Measurements from ENCODE around the gene CALHM1. TPM values are rescaled to one million over a fixed set of nuclear protein-coding genes. Genes with fewer than 3 reads are reported as not detected.

CALHM1 gene
- total and polyA plus RNA-seq, 2 experiments from 2014 or later: not detected

GRCh38 chr10:103466734-103467133, 8.0 kb upstream of the CALHM1 start:
- Histone ChIP-seq H3K36me3 (no peaks in the 10 kb centered on the region), H3K4me3 (no peak overlapping the region), H3K4me1 (ENCODE audit: low read depth) (no peaks in the 10 kb centered on the region), H3K27ac (no peak overlapping the region), H3K9me3 (ENCODE audit: low read depth) (no peaks in the 10 kb centered on the region), H3K27me3 (no peaks in the 10 kb centered on the region)
- no peak for TF ChIP-seq CTCF (IDR thresholded peaks at IDR 0.05; ENCODE audit: low read depth, low read length)
- DNase-seq (ENCODE audit: low read depth in 1 of 2, low spot score in 1 of 2): peak in 1 of 2 donors; percentile 36

GRCh38 chr10:103465411-103466179, 6.9 kb upstream of the CALHM1 start:
- Histone ChIP-seq H3K9me3 (ENCODE audit: low read depth) (no peaks in the 10 kb centered on the region), H3K27me3 (no peaks in the 10 kb centered on the region)

GRCh38 chr10:103463499-103463898, 4.8 kb upstream of the CALHM1 start:
- DNase-seq (ENCODE audit: low read depth in 1 of 2, low spot score in 1 of 2): peak in 1 of 2 donors; percentile 19

More at GRCh38 chr10:103465411-103466179, 6.9 kb upstream of the CALHM1 start:
- DNase-seq (ENCODE audit: low read depth in 1 of 2, low spot score in 1 of 2): no peak
- no peaks in the 10 kb centered on the region for H3K36me3 ChIP-seq
- no peak overlapping the region for H3K4me3 ChIP-seq
- no peak overlapping the region for H3K27ac ChIP-seq
- no peaks in the 10 kb centered on the region for H3K4me1 ChIP-seq (ENCODE audit: low read depth)
- TF ChIP-seq CTCF (IDR thresholded peaks at IDR 0.05; ENCODE audit: low read depth, low read length): no peak

GRCh38 chr10:103459615-103460014, 915 bp upstream of the CALHM1 start:
- no peaks in the 10 kb centered on the region for H3K27me3 ChIP-seq
- no peaks in the 10 kb centered on the region for H3K9me3 ChIP-seq (ENCODE audit: low read depth)
- no peak for DNase-seq (ENCODE audit: low read depth in 1 of 2, low spot score in 1 of 2)
- H3K27ac ChIP-seq: no peak overlapping the region
- H3K4me1 ChIP-seq (ENCODE audit: low read depth): no peaks in the 10 kb centered on the region
- TF ChIP-seq CTCF (IDR thresholded peaks at IDR 0.05; ENCODE audit: low read depth, low read length): no peak
- H3K36me3 ChIP-seq: no peaks in the 10 kb centered on the region
- no peak overlapping the region for H3K4me3 ChIP-seq

More at GRCh38 chr10:103463499-103463898, 4.8 kb upstream of the CALHM1 start:
- no peak for TF ChIP-seq CTCF (IDR thresholded peaks at IDR 0.05; ENCODE audit: low read depth, low read length)
- no peaks in the 10 kb centered on the region for H3K27me3 ChIP-seq
- no peak overlapping the region for H3K27ac ChIP-seq
- no peaks in the 10 kb centered on the region for H3K4me1 ChIP-seq (ENCODE audit: low read depth)
- H3K9me3 ChIP-seq (ENCODE audit: low read depth): no peaks in the 10 kb centered on the region
- no peaks in the 10 kb centered on the region for H3K36me3 ChIP-seq
- no peak overlapping the region for H3K4me3 ChIP-seq

- no peak for DNase-seq (ENCODE audit: low read depth in 1 of 2, low spot score in 1 of 2)
- no peaks in the 10 kb centered on the region for H3K4me1 ChIP-seq (ENCODE audit: low read depth)
- no peak overlapping the region for H3K4me3 ChIP-seq
- no peak for TF ChIP-seq CTCF (IDR thresholded peaks at IDR 0.05; ENCODE audit: low read depth, low read length)
- no peaks in the 10 kb centered on the region for H3K9me3 ChIP-seq (ENCODE audit: low read depth)
- no peaks in the 10 kb centered on the region for H3K27me3 ChIP-seq
- H3K36me3 ChIP-seq: no peaks in the 10 kb centered on the region
- no peak overlapping the region for H3K27ac ChIP-seq
Measured at GRCh38 chr10:103457896-103458583, 660 bp downstream of the CALHM1 start.

Measured in cardiac muscle cell (in vitro differentiated cells and primary cell).